ENCODE results near the gene SOHLH1. TPM values are rescaled to one million over a fixed set of nuclear protein-coding genes. Genes with fewer than 3 reads are reported as not detected.

The SOHLH1 gene
- total RNA-seq, 1 experiment from 2014 or later = not detected

GRCh38 chr9:135744333-135745070 lies 45.2 kb upstream of the SOHLH1 start:
- Histone ChIP-seq H3K9me3 (ENCODE audit: control insufficient read depth in 1 of 2, insufficient read depth in 1 of 2, low read depth in 1 of 2, low read length in 2 of 2) (no peaks in the 10 kb centered on the region), H3K27ac (ENCODE audit: low read depth, low read length) (no peak overlapping the region), H3K9ac (ENCODE audit: low read length) (no peak overlapping the region), H3K27me3 (ENCODE audit: insufficient read depth, low read length) (no peaks in the 10 kb centered on the region), H3K9me2 (ENCODE audit: insufficient read depth) (no peaks in the 10 kb centered on the region), H3K4me1 (ENCODE audit: control insufficient read depth in 1 of 2, insufficient read depth in 2 of 2, low read length in 2 of 2) (no peaks in the 10 kb centered on the region), H4K20me1 (ENCODE audit: insufficient read depth) (no peaks in the 10 kb centered on the region), H3K36me3 (ENCODE audit: control insufficient read depth in 1 of 2, insufficient read depth in 2 of 2, low read length in 2 of 2) (no peaks in the 10 kb centered on the region), H3K4me3 (replicated peaks in 1 of 2; ENCODE audit: low read depth in 1 of 2, low read length in 2 of 2) (no peak overlapping the region), H3K4me2 (ENCODE audit: low read length) (no peak overlapping the region), H2AFZ (ENCODE audit: low read depth, low read length, poor library complexity, severe bottlenecking) (no peak overlapping the region), H3K79me2 (ENCODE audit: insufficient read depth, low read length) (no peaks in the 10 kb centered on the region)
- no peak for TF ChIP-seq EZH2phosphoT487 (IDR thresholded peaks at IDR 0.05; ENCODE audit: borderline replicate concordance)
- TF ChIP-seq FOSL1 (IDR thresholded peaks at IDR 0.05; ENCODE audit: low read depth) = no peak
- TF ChIP-seq SP1 (IDR thresholded peaks at IDR 0.05; ENCODE audit: low read depth) = no peak
- no peak for TF ChIP-seq POLR2A (IDR thresholded peaks at IDR 0.05; ENCODE audit: borderline replicate concordance, extremely low read depth, insufficient read depth, insufficient read length)
- no peak for TF ChIP-seq ATF3 (IDR thresholded peaks at IDR 0.05)
- no peak for TF ChIP-seq REST (IDR thresholded peaks at IDR 0.05; ENCODE audit: low read depth)
- no peak for TF ChIP-seq SRF (IDR thresholded peaks at IDR 0.05; ENCODE audit: low read depth)
- TF ChIP-seq ELF1 (IDR thresholded peaks at IDR 0.05; ENCODE audit: borderline replicate concordance, low read depth) = no peak
- TF ChIP-seq CEBPB (IDR thresholded peaks at IDR 0.05; ENCODE audit: low read depth) = no peak
- TF ChIP-seq CTCF (IDR thresholded peaks at IDR 0.05 in 2 of 3, conservative IDR thresholded peaks at IDR 0.05 in 1 of 3; ENCODE audit: borderline replicate concordance in 1 of 3, insufficient read depth in 1 of 3, low read depth in 2 of 3, low read length in 2 of 3) = no peak
- no peak for TF ChIP-seq RAD21 (IDR thresholded peaks at IDR 0.05; ENCODE audit: low read depth)
- TF ChIP-seq YY1 (IDR thresholded peaks at IDR 0.05; ENCODE audit: extremely low read depth, insufficient replicate concordance, low read depth, low read length) = no peak
- TF ChIP-seq EGR1 (IDR thresholded peaks at IDR 0.05; ENCODE audit: low read depth) = no peak
- no peak for TF ChIP-seq MAX (IDR thresholded peaks at IDR 0.05)
- TF ChIP-seq ZNF274 (IDR thresholded peaks at IDR 0.05; ENCODE audit: low read depth, low read length) = no peak
- TF ChIP-seq SIN3A (IDR thresholded peaks at IDR 0.05; ENCODE audit: low read depth) = no peak
- TF ChIP-seq CBX3 (IDR thresholded peaks at IDR 0.05; ENCODE audit: low read depth) = no peak
- TF ChIP-seq JUND (IDR thresholded peaks at IDR 0.05) = no peak
- TF ChIP-seq TCF7L2 (IDR thresholded peaks at IDR 0.05; ENCODE audit: borderline replicate concordance, extremely low read depth, insufficient read depth, insufficient read length) = no peak
- TF ChIP-seq POLR2AphosphoS5 (IDR thresholded peaks at IDR 0.05; ENCODE audit: low read depth, low read length) = no peak
- RAD21 ChIA-PET (ENCODE audit: low non-redundant PET in 1 of 2, low total read pairs in 2 of 2, uncharacterized antibody in 2 of 2, unreplicated experiment in 2 of 2) = no interaction called here
- DNase-seq (ENCODE audit: low read depth, low spot score) = no peak
- BruUV-seq (replicated peaks) = no TSS peak
- POLR2A ChIA-PET = no interaction called here
- ATAC-seq = no peak
- CTCF ChIA-PET = no interaction called here
- intact Hi-C loops (cut with micrococcal nuclease) = no loop called here

All from HCT116 (cell line).